GM19452 (cell line): ENCODE measurements around the gene PANK4.

Experiments used
- ATAC-seq: cut with Tn5 transposase; IDR thresholded peaks from one replicate; pipeline ENCODE4 v1.9.1; 2021; ENCODE audit not compliant: unreplicated experiment

Gene PANK4

DNA sequence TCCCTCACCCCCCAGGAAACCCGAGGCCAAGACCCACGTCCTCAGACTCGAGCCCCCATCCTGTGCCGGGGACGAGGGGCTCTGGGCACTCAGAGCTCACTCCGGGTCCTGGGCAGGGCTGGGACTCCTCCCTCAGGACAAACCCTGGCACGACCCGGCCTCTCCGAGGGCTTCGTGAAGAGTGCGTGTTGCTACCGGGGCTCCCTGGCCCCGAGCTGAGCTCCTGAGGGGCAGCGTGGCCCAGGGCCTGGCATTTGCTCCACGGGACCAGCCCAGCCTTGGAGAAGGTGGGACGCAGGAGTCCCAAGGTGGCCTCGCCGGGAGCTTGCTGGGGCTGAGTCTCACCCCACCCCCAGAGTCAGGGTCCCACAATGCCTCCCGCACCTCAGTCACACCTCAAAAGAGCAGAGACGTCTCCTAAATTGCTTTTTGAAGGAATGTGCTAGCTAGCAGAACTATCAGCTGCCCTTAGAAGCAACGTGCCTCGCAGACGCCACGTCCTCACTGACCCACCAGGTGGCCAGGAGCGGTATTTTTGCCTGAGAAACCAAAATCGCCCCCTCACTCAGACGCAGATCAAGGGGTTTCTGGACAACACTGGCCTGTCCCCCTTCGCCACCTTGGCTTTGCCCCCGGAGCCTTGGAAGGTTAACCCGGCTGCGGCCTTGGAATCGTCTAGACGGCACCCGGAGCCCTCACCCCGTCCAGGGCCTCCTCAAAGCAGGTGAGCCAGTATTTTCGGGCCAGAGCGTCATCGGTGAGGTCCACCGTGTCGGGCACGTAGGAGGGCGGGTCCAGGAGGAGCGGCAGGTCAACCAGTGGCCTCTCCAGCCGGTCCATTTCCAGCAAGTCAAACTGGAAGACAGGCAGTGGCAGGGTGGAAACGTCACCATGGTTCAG lies 11.3 kb downstream of the PANK4 start:
- ATAC-seq: no peak

- no peak for ATAC-seq
Measured at GRCh38 chr1:2513939-2514652, 12.3 kb downstream of the PANK4 start.

DNA sequence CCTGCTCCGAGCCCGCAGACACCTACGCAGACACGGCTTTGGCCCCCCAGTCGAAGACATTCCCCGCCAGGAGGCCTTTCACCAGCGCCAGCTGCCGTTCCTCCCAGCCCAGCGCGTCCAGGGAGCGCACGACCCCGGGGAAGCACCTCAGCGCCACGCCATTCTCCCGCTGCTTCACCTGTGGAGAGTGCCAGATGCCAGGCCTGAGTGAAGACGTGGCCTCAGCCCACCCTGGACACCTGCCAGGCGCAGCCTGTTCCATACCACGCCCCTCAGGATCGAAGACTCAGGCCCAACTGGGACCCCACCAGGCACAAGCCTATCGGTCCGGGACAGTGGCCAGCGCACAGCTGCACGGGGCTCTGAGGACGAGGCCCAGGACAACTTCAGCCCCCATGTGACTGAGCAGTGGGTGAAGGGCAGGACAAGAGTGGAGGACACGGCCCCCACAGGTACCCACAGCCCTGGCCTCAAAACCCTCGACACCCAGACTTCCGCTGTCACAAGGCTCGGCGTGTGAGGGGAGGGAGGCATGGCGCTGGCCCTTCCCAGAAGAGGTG lies 13.5 kb downstream of the PANK4 start:
- ATAC-seq: no peak

- ATAC-seq: no peak
Measured at GRCh38 chr1:2510366-2511155, 15.8 kb downstream of the PANK4 start.

DNA sequence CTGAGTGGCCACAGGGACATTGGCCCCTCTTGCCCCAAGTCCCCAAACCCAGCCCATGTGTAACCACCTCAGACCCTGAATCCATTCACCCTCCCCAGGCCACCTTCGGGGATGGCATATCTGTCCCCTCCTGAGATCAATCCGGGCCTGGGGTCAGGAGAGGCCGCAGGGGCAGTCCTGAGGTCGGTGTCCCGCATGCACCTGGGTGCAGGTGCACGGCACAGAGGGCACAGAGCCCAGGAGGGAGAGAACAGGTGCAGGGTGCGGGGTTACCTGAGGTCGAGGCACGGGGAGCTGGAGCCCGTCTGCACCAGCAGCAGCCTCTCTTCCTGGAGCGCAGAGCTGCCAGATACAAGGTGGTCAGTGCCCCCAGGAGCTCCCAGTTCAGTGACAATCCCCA lies 16.8 kb downstream of the PANK4 start:
- ATAC-seq: no peak

DNA sequence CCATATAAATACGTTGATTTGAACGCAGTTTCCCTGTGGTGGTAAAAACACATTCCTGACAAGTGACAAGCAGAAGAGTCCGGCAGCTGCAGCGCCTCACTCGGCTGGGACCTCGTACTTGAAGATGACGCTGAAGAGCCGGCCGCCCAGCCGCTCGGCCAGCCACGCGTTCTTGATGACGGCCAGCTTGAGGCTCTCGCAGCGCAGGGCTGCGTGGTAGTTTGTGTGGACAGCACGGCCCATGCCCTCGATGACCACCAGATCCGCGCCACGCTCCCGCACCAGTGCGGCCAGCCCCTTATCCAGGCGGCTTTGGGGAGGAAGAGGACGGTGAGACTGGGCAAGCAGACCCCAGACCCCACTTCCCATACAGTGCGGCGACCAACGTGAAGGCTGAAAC lies 17.6 kb downstream of the PANK4 start:
- no peak for ATAC-seq

GRCh38 chr1:2508180-2508579 lies 18.2 kb downstream of the PANK4 start:
- no peak for ATAC-seq

DNA sequence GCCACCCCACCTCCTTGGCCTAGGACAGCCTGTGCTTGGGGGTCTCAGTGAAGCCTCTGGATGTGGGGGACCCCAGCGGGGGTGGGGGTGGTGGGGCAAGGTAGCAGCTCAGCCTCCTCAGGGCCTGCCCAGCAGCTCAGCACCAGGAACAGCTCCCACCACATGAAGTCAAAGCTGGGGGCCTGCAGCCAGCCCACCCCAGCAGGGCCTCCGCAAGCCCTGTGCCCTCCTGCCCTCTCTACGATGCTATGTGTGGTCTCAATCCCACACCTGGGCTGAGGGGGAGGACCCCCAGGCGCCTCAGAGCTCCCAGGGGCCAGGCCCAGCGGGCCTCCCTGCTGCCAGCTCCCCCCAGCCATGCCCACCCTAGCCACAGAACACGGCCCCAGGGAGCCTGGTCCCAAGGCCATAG lies 18.6 kb downstream of the PANK4 start:
- ATAC-seq: no peak

DNA sequence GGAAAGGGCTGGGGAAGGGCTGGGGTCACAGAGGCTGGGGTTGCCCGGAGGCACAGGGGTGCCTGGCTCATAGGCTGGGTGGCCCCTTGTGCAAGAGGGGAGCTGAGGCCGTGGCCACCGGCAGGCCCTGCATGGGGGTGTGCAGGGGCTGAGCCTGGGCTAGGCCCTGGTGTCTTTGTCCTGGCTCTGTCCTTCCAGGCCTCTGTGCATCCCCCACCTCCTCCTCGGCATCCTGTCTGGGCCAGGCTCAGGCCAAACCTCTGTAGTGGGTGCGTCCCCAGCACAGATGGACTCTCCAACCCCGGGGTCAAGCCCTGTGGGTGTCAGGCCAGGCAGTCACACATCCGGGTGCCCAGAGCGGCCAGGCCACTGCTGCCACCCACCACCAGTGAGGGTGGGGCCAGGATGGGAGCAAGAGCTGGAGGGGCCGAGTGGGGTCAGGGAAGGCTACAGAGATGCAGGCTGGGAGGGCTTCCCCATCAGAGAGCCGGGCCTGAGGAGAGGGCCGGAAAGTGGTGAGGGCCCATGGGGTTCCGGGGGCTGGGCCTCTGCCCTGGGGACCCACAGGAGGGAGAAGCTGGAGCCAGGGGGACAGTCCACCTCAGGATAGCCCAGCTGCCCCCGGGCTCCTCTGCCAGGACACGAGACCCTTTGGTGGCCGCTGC lies 19.4 kb downstream of the PANK4 start:
- no peak for ATAC-seq

- no peak for ATAC-seq
Measured at GRCh38 chr1:2506007-2506860, 20.2 kb downstream of the PANK4 start.

GRCh38 chr1:2505461-2505994 lies 20.9 kb downstream of the PANK4 start:
- no peak for ATAC-seq

- no peak for ATAC-seq
Measured at GRCh38 chr1:2504949-2505272, 21.5 kb downstream of the PANK4 start.

DNA sequence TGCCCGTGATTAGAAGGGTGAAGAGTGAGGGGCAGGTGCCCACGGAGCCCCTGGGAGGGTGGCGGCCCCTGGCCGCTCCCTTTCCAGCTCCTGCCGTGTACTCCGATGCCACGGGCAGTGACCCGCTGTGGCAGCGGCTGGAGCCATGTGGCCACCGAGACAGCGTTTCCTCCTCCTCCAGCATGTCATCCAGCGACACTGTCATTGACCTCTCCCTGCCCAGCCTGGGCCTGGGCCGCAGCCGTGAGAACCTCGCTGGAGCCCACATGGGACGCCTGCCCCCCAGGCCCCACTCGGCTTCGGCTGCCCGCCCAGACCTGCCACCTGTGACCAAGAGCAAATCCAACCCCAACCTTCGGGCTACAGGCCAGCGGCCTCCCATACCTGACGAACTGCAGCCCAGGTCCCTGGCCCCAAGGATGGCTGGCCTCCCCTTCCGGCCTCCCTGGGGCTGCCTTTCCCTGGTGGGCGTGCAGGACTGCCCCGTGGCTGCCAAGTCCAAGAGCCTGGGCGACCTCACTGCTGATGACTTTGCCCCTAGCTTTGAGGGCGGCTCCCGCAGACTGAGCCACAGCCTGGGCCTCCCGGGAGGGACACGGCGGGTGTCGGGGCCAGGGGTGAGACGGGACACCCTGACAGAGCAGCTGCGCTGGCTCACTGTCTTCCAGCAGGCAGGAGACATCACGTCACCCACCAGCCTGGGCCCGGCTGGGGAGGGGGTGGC lies 22.0 kb downstream of the PANK4 start:
- no peak for ATAC-seq

GRCh38 chr1:2503554-2504224 lies 22.7 kb downstream of the PANK4 start:
- no peak for ATAC-seq

- ATAC-seq: no peak
Measured at GRCh38 chr1:2502661-2503553, 23.5 kb downstream of the PANK4 start.

DNA sequence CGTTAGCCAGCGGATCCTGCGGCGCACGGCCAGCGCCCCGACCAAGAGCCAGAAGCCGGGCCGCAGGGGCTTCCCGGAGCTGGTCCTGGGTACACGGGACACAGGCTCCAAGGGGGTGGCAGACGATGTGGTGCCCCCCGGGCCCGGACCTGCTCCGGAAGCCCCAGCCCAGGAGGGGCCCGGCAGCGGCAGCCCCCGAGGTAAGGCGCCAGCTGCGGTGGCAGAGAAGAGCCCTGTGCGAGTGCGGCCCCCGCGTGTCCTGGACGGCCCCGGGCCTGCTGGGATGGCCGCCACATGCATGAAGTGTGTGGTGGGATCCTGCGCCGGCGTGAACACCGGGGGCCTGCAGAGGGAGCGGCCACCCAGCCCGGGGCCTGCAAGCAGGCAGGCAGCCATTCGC lies 24.2 kb downstream of the PANK4 start:
- ATAC-seq: no peak

DNA sequence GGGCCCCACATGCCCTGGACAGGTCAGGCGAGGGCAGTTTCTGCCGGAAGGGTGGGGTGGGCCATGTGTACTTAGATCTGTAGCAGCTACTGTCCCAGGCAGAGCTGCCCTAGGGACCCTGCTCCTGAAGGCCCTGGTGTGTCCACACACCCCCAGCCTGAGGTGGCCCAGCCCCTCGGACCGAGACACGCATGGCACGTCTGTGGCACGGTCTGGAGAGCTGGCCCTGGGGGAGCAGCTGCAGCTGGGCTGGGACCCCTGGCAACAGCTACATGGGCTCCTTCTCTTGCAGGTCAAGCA lies 24.6 kb downstream of the PANK4 start:
- ATAC-seq: no peak
